HG03196 (cell line): ENCODE results near the gene KRTAP2-3.
"Not testable (repeated sequence)": the region's sequence is repeated elsewhere in the genome, so short reads cannot be mapped to it uniquely, and the experiment has no call there.

ENCODE experiments used
- ATAC-seq: cut with Tn5 transposase; IDR thresholded peaks from one replicate; pipeline ENCODE4 v1.9.1; 2021; ENCODE audit not compliant: unreplicated experiment

Gene KRTAP2-3

DNA sequence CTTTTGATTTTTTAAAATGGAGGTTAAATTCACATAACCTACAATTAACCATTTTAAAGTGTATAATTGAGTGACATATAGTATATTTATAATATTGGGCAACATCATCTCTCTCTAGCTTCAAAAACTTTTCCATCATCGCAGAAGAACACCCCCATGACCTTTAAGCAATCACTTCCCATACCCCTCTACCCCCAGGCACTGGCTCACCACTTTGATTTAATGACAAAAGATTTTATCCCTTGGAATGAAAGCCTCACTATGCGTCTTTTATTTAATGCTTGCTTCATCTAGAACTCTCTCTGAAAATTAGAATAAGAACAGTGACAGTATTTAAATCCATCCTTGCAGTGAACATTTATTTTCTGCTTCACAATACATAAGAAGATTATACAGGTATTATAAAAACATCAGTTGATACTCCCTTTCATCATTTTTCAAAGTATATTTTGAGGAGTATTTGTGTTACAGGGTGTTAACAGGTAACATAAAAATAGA lies 22.0 kb downstream of the KRTAP2-3 start:
- ATAC-seq = no peak

DNA sequence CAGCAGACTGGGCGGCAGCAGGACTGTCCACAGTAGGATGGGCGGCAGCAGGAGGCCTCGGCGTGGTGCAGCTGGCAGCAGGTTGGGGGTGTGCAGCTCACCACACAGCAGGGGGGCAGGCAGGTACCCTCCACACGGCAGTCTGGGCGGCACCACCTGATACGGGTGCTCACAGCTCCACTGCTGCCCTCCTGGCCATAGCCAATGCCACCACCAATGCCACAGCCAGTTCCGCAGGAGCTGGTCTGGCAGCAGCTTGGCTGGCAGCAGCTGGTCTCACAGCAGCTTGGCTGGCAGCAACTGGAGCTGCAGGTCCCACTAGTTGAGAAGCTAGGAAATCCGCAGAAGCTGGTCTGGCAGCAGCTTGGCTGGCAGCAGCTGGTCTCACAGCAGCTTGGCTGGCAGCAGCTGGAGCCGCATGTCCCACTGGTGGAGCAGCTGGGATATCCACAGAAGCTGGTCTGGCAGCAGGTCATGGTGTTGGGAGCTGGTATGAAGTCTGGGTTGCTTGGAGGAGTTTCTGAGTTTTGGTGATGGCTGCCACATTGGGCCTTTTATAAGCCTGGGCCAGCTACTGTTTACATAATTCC lies 25.5 kb downstream of the KRTAP2-3 start, which contains the start of gene KRTAP1-3:
TSS of gene KRTAP1-3 (minus strand) at position 529 of the 590 bp plus-strand sequence. CDS start at position 476, 53 bp downstream.
- ATAC-seq = not testable (repeated sequence)

GRCh38 chr17:41029633-41030245 lies 30.2 kb downstream of the KRTAP2-3 start, which contains the start of gene KRTAP1-4:
KRTAP1-4 (minus strand) TSS chr17:41030195; CDS start chr17:41030078, 117 bp downstream.
- ATAC-seq = no peak

DNA sequence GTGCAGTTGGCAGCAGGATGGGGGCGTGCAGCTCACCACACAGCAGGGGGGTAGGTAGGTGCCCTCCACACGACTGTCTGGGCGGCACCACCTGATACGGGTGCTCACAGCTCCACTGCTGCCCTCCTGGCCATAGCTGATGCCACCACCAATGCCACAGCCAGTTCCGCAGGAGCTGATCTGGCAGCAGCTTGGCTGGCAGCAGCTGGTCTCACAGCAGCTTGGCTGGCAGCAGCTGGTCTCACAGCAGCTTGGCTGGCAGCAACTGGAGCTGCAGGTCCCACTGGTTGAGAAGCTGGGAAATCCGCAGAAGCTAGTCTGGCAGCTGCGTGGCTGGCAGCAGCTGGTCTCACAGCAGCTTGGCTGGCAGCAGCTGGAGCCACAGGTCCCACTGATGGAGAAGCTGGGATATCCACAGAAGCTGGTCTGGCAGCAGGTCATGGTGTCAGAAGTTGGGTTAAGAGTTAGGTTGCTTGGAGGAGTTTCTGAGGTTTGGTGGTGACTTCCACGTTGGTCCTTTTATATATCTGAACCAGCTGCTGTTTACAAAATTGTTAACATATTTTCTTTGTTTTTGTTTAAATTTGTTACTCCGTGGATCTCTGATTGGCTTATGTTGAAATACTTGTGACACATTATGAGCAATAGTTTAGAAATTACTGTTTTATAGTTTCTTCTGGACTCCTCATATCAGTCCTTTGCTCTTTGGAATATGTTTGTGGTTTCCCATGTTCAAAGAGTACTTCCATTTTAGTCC lies 33.0 kb downstream of the KRTAP2-3 start, which contains the start of gene KRTAP1-5:
TSS of gene KRTAP1-5 (minus strand) at position 494 of the 757 bp plus-strand sequence. CDS start at position 441, 53 bp downstream.
- no peak for ATAC-seq

GRCh38 chr17:41024697-41025096 lies 35.2 kb downstream of the KRTAP2-3 start:
- ATAC-seq = no peak

DNA sequence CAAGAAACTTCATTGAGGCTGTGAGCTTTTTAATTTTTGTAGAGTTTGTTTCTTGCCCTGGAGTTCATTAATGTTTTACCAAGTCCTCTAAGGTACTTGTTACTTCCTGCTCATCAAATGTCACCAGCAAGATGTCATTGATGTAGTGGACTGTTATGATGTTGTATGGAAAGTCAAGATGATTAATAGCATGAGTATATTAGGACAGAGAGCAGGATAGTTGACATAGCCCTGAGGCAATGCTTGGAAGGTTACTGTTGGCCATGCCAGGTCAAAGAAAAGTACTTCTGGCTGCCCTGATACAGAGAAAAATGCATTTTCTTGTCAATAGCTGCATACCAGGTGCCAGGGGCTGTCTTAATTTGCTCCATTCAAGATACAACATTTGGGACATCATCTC lies 39.6 kb downstream of the KRTAP2-3 start:
- ATAC-seq = no peak

GRCh38 chr17:41019415-41019814 lies 40.5 kb downstream of the KRTAP2-3 start:
- no peak for ATAC-seq

DNA sequence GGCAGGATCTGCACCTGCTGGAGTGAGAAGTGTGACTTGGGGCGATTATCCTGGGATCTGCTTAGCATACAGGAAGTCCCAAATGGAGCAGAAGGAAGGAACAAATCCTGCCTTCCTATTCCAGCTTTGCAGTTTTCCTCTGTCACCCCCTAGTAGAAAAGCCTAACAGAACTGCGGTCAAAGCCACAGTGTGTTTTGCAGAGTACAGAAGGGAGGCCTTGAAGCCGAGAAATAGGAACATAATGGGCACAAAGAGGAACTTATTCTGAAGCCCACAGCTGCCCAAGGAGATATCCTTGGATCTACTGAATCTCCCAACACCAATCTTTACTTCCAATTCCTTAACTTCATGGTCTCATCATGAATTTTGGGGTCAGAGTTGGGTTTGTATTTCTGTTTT lies 41.4 kb downstream of the KRTAP2-3 start:
- ATAC-seq = no peak

DNA sequence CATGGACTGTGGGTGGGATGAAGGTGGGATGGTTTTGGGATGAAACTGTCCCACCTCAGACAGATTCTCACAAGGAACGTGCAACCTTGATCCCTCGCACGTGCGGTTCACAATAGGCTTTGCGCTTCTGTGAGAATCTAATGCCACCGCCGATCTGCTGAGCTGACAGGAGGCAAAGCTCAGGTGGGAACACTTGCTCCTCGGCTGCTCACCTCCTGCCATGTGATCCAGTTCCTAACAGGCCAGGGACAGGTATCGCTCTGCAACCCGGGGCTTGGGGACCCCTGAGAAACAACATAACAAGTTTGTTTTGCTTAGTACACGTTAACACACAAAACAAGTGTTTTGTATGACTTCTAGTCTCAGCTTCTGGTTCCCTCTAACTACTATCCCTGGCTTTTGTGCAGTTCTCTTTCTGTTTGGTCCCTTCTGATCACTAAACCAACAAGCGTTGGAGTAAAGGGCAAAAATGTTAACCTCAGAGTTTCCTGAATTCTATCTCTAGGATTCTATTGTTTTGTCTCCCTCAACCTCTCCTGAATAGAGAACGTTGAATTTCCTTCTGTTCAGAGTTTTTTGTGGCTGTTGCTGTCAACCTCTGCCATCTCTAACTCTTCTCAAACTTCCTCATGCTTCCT lies 43.2 kb downstream of the KRTAP2-3 start:
- no peak for ATAC-seq

GRCh38 chr17:41015454-41015853 lies 44.5 kb downstream of the KRTAP2-3 start:
- ATAC-seq = no peak

- ATAC-seq = no peak
These were observed 46.3 kb downstream of the KRTAP2-3 start for GRCh38 chr17:41013606-41014005.

DNA sequence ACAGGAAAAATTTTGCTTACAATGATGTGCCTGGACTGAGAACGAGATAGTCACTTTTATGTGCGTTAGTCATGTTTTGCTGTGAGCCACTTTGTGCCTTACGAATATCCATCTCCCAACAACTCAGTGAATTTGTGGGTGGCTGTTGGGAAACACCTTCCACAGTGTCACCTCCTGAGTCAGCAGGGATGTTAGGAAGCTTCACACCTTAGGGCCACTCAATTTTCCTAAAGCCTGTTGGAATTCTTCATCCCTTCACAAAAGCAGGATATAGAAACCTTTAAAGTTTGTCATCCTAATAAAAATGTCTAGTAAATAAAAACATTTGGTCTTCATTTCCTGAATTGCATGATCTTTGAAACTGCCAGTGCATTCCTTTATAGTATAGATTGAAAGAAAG lies 46.7 kb downstream of the KRTAP2-3 start:
- no peak for ATAC-seq

GRCh38 chr17:41012326-41013120 lies 47.4 kb downstream of the KRTAP2-3 start:
- ATAC-seq = no peak

GRCh38 chr17:41010441-41010840 lies 49.5 kb downstream of the KRTAP2-3 start:
- ATAC-seq = no peak

- no peak for ATAC-seq
These were observed 50.0 kb downstream of the KRTAP2-3 start for GRCh38 chr17:41009936-41010335.

DNA sequence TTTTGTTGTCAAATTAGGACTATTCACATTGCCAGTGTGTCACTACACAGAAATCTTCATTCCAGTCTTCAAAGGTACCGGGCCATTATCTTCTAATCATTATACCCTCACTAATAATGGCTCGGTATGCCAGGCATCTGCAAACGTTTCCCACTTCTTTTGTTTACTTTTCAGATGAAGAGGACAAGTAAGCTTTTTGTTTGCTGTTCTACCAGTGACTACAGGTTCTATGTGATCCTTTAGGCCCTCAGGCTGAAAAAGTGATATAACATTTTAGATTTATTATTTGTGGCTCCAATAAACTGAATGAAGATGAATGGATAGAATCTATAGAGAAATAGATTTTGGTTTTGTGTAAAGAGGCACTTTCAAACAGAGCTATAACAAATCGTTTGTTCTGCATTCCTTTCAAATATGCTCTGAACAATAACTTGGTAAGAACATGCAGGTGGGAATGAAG lies 50.6 kb downstream of the KRTAP2-3 start:
- no peak for ATAC-seq
